HepG2 (cell line): Measurements from ENCODE around the gene TAP1. TPM values are rescaled to one million over a fixed set of nuclear protein-coding genes. Genes with fewer than 3 reads are reported as not detected.
A peak's percentile ranks its signal among the peaks of the same experiment; 100 is the strongest.

Source experiments
- ARNT2 ChIP-seq: sonication (generic); formaldehyde crosslinking; IDR thresholded peaks from 2 replicates; pipeline ENCODE4 v1.8.0; 2022; ENCODE audit warnings: mild to moderate bottlenecking, low read depth, missing genetic modification reagents, moderate library complexity
- BCL3 ChIP-seq: sonication (generic); formaldehyde crosslinking; IDR thresholded peaks from 2 replicates; pipeline ENCODE4 v1.5.1; 2020; ENCODE audit warnings: mild to moderate bottlenecking, missing genetic modification reagents, moderate library complexity
- HES4 ChIP-seq: sonication (generic); formaldehyde crosslinking; IDR thresholded peaks from 2 replicates; pipeline ENCODE4 v1.9.0; 2021; ENCODE audit warnings: mild to moderate bottlenecking, missing genetic modification reagents, borderline replicate concordance
- HOXA5 ChIP-seq: sonication (generic); formaldehyde crosslinking; IDR thresholded peaks from 2 replicates; pipeline ENCODE4 v1.4.0; 2020; ENCODE audit warnings: missing genetic modification reagents
- LCORL ChIP-seq, 2 experiments: fragments of 450-650 bp in 1 of 2; sonication (generic) in 1 of 2; formaldehyde crosslinking in 1 of 2; IDR thresholded peaks; 2 replicates each; pipeline versions ENCODE4 v1.5.0 to v1.6.1; 2017 to 2020; ENCODE audit warnings: antibody characterized with exemption in 1 of 2, missing genetic modification reagents in 1 of 2
- NPAS2 ChIP-seq: sonication (generic); formaldehyde crosslinking; IDR thresholded peaks from 2 replicates; pipeline ENCODE4 v1.8.0; 2022; ENCODE audit warnings: mild to moderate bottlenecking, missing genetic modification reagents, borderline replicate concordance
- RBFOX2 ChIP-seq: fragments of 200-400 bp; formaldehyde crosslinking; IDR thresholded peaks from 2 replicates; pipeline ENCODE4 v1.6.1; 2017; ENCODE audit warnings: low read depth, mild to moderate bottlenecking, low read length
- REXO4 ChIP-seq: sonication (generic); formaldehyde crosslinking; IDR thresholded peaks from 2 replicates; pipeline ENCODE4 v1.8.0; 2022; ENCODE audit warnings: missing genetic modification reagents, mild to moderate bottlenecking, borderline replicate concordance
- STAT5B ChIP-seq: sonication (generic); formaldehyde crosslinking; IDR thresholded peaks from 2 replicates; pipeline ENCODE4 v1.4.0; 2020; ENCODE audit warnings: missing genetic modification reagents
- ZBTB2 ChIP-seq: sonication (generic); formaldehyde crosslinking; IDR thresholded peaks from 2 replicates; pipeline ENCODE4 v1.8.0; 2022; ENCODE audit warnings: low read depth, missing genetic modification reagents
- ZFP82 ChIP-seq: sonication (generic); formaldehyde crosslinking; IDR thresholded peaks from 2 replicates; pipeline ENCODE4 v1.5.1; 2020; ENCODE audit warnings: mild to moderate bottlenecking, missing genetic modification reagents, borderline replicate concordance
- ZNF260 ChIP-seq: sonication (generic); formaldehyde crosslinking; IDR thresholded peaks from 2 replicates; pipeline ENCODE4 v1.4.0; 2020; ENCODE audit warnings: missing genetic modification reagents, low read depth, mild to moderate bottlenecking, borderline replicate concordance
- ZNF503 ChIP-seq: sonication (generic); formaldehyde crosslinking; IDR thresholded peaks from 2 replicates; pipeline ENCODE4 v1.4.0; 2020; ENCODE audit warnings: missing genetic modification reagents
- ZNF558 ChIP-seq: sonication (generic); formaldehyde crosslinking; IDR thresholded peaks from 2 replicates; pipeline ENCODE4 v1.9.0; 2022; ENCODE audit warnings: mild to moderate bottlenecking, missing genetic modification reagents, borderline replicate concordance
- ZNF652 ChIP-seq: IDR thresholded peaks from 2 replicates; pipeline ENCODE4 v1.6.1; 2016; ENCODE audit warnings: low read depth, borderline replicate concordance
- ZNF839 ChIP-seq: sonication (generic); formaldehyde crosslinking; IDR thresholded peaks from 2 replicates; pipeline ENCODE4 v1.4.0; 2020; ENCODE audit warnings: missing genetic modification reagents, mild to moderate bottlenecking, borderline replicate concordance
- polyA plus RNA-seq, 8 experiments: library from polyadenylated mRNA; depleted of rRNA in 3 of 8; stranded (reverse) in 7 of 8; unstranded in 1 of 8; fragments of >200 nt; fragmentation: Illumina TruSeq in 4 of 8; extraction: Trizol in 4 of 8; gene quantifications; 2 replicates each; pipeline versions ENCODE4 v1.2.1 to v1.2.3, GENCODE V29; 2011 to 2016; ENCODE audit warnings: low read depth in 4 of 8, missing spikeins in 1 of 8, mixed read lengths in 1 of 8; ENCODE audit not compliant: insufficient read depth in 1 of 8
- total RNA-seq, 5 experiments: library from RNA; depleted of rRNA; stranded (reverse); fragments of >200 nt; fragmentation: Illumina TruSeq; extraction: Trizol; gene quantifications; 2 replicates each; pipeline ENCODE4 v1.2.3, GENCODE V29; 2016; ENCODE audit warnings: low read depth in 1 of 5
- TF ChIP-seq, protein P1 (sequence below): sonication (generic); formaldehyde crosslinking; IDR thresholded peaks from 2 replicates; pipeline ENCODE4 v1.4.0; 2020; ENCODE audit warnings: missing genetic modification reagents, borderline replicate concordance

Gene TAP1
- total and polyA plus RNA-seq, 2 of the 13 experiments (the other 11 are each of a cell fraction or from before 2014, with no cell fraction given): 31.2 to 52.2 TPM

- TF ChIP-seq ZNF558 (peak; percentile 86; the same call in 1 of the 2 replicates), BCL3 (CRISPR knock-in tag) (peak; percentile 77), ZBTB2 (CRISPR knock-in tag) (peak; percentile 45; the same call in 1 of the 2 replicates), ZNF652 (no peak), HES4 (0 out of 2 replicates have a peak, but pooled peaks have one; percentile 24), REXO4 (CRISPR knock-in tag) (no peak), HOXA5 (CRISPR knock-in tag) (peak; percentile 65), RBFOX2 (peak; percentile 79), ZNF839 (CRISPR knock-in tag) (no peak), NPAS2 (no peak), ARNT2 (CRISPR knock-in tag) (peak; percentile 89), LCORL (IDR thresholded peaks at IDR 0.05) (no peak), LCORL (CRISPR knock-in tag; IDR thresholded peaks at IDR 0.05) (peak; percentile 93), STAT5B (CRISPR knock-in tag) (no peak), ZFP82 (CRISPR knock-in tag) (peak; percentile 63; the same call in 1 of the 2 replicates), ZNF260 (CRISPR knock-in tag) (no peak), ZNF503 (CRISPR knock-in tag) (peak; percentile 54; the same call in 1 of the 2 replicates)
- TF ChIP-seq, protein P1, sequence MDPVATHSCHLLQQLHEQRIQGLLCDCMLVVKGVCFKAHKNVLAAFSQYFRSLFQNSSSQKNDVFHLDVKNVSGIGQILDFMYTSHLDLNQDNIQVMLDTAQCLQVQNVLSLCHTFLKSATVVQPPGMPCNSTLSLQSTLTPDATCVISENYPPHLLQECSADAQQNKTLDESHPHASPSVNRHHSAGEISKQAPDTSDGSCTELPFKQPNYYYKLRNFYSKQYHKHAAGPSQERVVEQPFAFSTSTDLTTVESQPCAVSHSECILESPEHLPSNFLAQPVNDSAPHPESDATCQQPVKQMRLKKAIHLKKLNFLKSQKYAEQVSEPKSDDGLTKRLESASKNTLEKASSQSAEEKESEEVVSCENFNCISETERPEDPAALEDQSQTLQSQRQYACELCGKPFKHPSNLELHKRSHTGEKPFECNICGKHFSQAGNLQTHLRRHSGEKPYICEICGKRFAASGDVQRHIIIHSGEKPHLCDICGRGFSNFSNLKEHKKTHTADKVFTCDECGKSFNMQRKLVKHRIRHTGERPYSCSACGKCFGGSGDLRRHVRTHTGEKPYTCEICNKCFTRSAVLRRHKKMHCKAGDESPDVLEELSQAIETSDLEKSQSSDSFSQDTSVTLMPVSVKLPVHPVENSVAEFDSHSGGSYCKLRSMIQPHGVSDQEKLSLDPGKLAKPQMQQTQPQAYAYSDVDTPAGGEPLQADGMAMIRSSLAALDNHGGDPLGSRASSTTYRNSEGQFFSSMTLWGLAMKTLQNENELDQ (CRISPR knock-in tag): no peak
Observed at GRCh38 chr6:32853541-32854375, at the start of gene TAP1, which contains the start of gene PSMB9 (continued).
